Measurements from ENCODE around the gene LEKR1.

LEKR1 gene

DNA sequence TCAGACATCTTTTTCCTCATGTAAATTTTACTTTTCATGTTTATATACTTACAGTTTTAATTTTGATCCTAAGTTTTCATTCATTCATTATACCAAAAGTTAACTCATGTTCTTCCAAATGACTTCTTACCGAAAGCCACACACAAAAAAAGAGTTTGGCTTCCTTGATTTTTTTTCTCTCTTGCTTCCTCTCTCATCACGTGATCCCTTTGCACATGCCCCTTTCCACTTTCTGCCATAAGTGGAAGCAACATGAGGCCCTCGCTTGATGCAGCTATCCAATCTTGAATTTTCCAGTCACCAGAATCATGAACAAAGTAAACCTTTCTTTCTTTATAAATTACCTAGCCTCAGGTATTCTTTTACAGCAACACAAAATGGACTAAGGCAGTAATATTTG is 93.7 kb downstream of the LEKR1 start:
- no peak for DNase-seq (ENCODE audit: extremely low read depth, low read depth)
- H3K4me3 ChIP-seq (replicated peaks; ENCODE audit: low read depth, low read length) = no peak overlapping the region
- TF ChIP-seq, protein P1, sequence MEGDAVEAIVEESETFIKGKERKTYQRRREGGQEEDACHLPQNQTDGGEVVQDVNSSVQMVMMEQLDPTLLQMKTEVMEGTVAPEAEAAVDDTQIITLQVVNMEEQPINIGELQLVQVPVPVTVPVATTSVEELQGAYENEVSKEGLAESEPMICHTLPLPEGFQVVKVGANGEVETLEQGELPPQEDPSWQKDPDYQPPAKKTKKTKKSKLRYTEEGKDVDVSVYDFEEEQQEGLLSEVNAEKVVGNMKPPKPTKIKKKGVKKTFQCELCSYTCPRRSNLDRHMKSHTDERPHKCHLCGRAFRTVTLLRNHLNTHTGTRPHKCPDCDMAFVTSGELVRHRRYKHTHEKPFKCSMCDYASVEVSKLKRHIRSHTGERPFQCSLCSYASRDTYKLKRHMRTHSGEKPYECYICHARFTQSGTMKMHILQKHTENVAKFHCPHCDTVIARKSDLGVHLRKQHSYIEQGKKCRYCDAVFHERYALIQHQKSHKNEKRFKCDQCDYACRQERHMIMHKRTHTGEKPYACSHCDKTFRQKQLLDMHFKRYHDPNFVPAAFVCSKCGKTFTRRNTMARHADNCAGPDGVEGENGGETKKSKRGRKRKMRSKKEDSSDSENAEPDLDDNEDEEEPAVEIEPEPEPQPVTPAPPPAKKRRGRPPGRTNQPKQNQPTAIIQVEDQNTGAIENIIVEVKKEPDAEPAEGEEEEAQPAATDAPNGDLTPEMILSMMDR (IDR thresholded peaks at IDR 0.05; ENCODE audit: low read depth, low read length, missing control alignments) = no peak

DNA sequence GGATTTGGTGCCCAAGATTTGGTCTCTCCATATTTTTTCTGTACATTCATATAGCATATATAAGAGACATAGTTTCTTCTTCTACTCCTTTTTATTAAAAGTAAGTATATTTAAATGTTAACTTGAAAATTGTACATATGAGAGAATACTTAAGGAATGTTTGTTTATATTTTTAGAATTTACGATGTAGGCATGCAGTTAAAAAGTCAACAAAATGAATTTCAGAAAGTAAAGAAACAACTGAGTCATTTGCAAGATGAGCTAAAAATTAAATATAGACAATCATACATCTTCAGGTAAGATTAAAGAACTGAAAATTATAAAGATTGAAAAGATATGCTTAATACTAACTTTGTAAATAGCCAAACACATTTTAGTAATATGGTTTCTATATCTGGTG is 94.2 kb downstream of the LEKR1 start:
- no peak for DNase-seq (ENCODE audit: extremely low read depth, low read depth)
- TF ChIP-seq, protein P1 (IDR thresholded peaks at IDR 0.05; ENCODE audit: low read depth, low read length, missing control alignments) = no peak
- H3K4me3 ChIP-seq (replicated peaks; ENCODE audit: low read depth, low read length) = no peak overlapping the region

DNA sequence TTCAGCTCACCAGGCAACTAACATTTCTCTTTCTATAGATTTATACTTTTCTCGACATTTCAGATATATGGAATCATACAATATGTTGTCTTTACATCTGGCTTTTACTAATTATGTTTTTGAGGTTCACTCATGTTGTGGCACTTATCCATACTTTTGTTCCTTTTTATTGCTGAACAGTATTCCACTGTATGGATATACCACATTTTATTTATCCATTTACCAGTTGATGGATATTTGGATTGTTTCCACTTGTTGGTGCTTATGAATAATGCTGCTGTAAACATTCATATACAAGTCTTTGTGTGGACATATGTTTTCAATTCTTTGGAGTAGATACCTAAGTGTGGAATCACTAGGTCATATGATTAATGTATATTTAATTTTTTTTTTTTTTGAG is 97.2 kb downstream of the LEKR1 start:
- DNase-seq (ENCODE audit: extremely low read depth, low read depth) = no peak
- TF ChIP-seq, protein P1 (IDR thresholded peaks at IDR 0.05; ENCODE audit: low read depth, low read length, missing control alignments) = no peak
- H3K4me3 ChIP-seq (replicated peaks; ENCODE audit: low read depth, low read length) = no peak overlapping the region

DNA sequence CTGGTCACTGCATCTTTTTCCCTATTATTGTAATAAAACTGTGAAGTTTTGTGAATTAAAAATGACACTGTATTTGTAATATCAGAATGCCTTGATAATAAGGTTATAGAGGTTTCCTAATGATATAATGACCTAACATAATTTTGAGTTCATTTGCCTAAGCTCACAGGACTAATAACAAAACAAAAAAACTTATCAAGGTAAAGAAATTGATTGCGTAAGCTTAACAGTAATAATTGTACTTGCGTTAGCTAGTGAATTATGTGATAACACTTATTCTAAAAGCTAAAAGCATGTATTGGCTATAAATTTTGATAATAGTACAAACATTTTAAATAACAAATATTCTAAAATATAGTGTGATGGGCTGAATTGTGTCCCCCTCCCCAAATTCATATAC is 112.6 kb downstream of the LEKR1 start:
- DNase-seq (ENCODE audit: extremely low read depth, low read depth) = no peak
- no peak overlapping the region for H3K4me3 ChIP-seq (replicated peaks; ENCODE audit: low read depth, low read length)
- TF ChIP-seq, protein P1 (IDR thresholded peaks at IDR 0.05; ENCODE audit: low read depth, low read length, missing control alignments) = no peak

DNA sequence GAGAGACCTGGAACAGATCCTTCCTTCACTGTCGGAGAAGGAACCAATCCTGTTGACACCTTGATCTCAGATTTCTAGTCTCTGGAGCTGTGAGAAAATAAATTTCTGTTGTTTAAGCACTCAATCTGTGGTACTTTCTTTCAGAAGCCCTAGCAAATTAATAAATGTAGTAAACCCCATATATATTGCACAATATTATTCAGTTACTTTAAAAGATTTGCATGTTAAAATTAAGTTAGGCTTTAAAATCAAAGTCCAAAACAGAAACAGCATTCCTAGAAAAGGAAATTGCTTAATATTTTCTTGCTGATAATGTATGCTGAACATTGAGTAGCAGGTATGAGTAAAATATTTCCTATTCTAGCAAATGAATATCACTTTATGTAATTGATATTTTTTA is 113.2 kb downstream of the LEKR1 start:
- TF ChIP-seq, protein P1 (IDR thresholded peaks at IDR 0.05; ENCODE audit: low read depth, low read length, missing control alignments) = no peak
- no peak overlapping the region for H3K4me3 ChIP-seq (replicated peaks; ENCODE audit: low read depth, low read length)
- DNase-seq (ENCODE audit: extremely low read depth, low read depth) = no peak

DNA sequence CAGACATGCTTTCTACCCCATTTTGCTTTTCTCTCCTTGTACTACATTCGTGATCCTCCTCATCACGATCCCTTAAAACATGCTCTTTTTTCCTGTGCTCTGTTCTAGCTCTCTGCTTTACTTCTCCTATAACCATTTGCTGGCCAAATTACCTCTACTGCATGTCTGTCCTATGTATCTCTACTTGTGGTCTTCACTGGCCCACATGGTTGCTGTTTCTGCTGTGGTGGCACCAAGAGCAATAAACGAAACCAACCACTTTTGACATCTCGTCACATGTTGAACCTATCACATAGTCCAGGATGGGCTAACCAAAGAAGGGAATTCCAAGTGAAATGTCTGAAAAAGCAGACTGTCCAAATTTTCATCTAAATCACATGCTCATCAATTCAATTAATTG is 115.2 kb downstream of the LEKR1 start:
- no peak for DNase-seq (ENCODE audit: extremely low read depth, low read depth)
- TF ChIP-seq, protein P1 (IDR thresholded peaks at IDR 0.05; ENCODE audit: low read depth, low read length, missing control alignments) = no peak
- no peak overlapping the region for H3K4me3 ChIP-seq (replicated peaks; ENCODE audit: low read depth, low read length)

Data from HFF-Myc (cell line).